DMS53 treated with DMSO at 0.1 percent for 48 hours (cell line): ENCODE data around the gene YAF2.
"Not testable (repeated sequence)": the region's sequence is repeated elsewhere in the genome, so short reads cannot be mapped to it uniquely, and the experiment has no call there.

Experiments used
- DNase-seq: peaks from one replicate; lab custom pipeline; 2025; ENCODE audit not compliant: unreplicated experiment; lab: John Stamatoyannopoulos, UW

YAF2 gene

GRCh38 chr12:42199007-42199406 lies 39.0 kb downstream of the YAF2 start:
- no peak for DNase-seq

- no peak for DNase-seq
Measured at GRCh38 chr12:42196723-42197603, 41.1 kb downstream of the YAF2 start.

GRCh38 chr12:42192686-42193085 lies 45.4 kb downstream of the YAF2 start:
- no peak for DNase-seq

- no peak for DNase-seq
Measured at GRCh38 chr12:42192258-42192657, 45.8 kb downstream of the YAF2 start.

DNA sequence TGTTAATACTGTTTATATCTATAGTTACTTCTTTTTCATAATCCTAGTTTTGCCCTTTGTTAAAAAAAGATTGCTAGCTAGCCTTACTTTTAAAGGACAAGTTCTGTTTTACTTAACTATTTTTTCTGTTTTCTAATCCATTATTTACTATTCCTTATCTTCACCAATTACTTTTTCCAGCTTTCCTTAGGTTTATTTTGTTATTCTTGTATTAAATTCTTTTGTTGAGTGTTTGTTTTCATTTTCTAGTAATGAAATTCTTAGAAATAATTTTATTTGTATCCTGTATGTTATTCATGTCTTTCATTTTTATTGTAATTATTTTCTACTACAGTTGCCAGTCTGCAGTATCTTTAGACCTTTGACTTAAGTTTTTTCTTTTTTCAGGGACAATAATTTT lies 47.7 kb downstream of the YAF2 start:
- DNase-seq, result no peak

GRCh38 chr12:42188275-42188674 lies 49.8 kb downstream of the YAF2 start:
- DNase-seq, result not testable (repeated sequence)

- DNase-seq, result no peak
Measured at GRCh38 chr12:42187799-42188198, 50.2 kb downstream of the YAF2 start.

DNA sequence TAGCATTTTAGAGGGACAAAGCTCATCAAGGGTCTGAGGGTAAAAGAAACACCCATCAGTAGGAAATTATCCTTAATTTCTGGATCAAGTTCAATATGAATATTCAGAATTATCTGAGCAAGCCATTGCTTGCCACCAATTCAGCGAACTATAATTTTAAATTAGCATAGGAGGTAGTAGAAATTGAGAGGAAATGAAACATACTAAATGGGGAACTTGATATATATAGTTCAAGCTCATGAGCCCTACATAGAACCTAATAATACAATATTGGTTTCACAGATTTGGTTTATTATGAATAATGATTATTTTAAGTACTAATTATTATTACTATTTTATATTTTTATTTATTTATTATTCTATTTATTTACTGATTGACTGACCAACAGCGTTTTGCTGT lies 51.3 kb downstream of the YAF2 start:
- no peak for DNase-seq

DNA sequence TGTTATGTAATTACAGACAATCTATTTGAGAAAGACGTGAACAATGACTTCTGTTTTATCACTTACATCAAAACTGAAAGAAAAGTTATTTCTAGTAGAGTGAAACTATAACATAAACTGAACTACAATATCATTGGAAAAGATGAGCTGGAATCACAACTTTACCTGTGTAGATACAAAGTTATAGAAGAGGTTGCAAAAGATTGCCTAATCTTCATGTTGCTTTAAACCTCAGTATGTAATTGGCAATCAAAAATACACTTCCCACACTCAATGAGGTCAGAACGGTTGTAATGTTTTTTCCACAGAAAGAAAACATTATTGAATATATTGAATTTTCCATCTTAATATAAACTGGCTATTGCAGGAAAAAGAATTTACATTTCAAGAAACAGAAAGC lies 55.7 kb downstream of the YAF2 start:
- DNase-seq, result no peak

DNA sequence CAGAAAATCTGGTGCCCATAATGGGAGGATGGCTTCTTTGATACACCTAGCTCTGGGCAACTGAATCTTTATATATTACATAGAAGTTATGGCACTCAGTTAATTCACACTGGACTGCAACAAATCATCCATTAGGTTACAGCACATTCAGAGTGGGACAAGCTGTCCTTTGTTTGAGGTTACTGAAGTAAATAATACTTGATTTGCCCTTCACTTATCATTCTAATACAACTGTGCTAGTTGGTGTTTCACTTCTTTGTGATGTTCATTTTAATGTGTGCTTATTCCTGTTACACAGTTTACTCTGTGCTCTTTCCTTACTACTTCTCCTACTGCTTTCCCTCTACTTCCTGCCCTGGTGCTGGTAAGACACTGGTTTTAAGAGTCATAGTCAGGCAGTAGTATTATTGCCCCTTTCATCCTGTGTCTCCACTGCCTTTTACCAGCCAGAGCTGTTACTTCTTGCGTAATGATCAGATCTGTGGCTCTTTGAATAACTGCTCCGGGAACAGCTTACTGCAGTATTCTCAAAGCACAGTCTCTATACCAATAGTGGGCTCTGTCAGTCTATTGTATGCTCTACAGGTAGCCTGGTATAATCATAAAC lies 57.0 kb downstream of the YAF2 start:
- no peak for DNase-seq

DNA sequence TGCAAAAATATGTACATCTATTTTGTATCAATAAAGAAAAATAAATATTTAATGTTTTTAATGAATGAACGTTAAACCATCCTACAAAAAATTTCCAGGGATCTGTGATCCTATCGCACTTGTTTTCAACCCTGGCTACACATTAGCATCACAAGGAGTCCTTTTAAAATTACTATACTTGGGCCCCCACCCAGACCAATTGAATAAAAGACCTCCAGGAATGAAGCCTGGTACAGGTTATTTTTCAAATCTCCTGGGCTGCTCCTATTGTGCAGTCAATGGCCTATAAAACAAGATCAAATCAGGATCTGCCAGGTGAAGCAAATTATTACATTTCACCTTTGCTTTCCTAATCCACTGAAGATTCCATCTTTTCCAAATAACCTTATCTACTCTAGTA lies 59.9 kb downstream of the YAF2 start:
- DNase-seq, result no peak

- no peak for DNase-seq
Measured at GRCh38 chr12:42174978-42175377, 63.1 kb downstream of the YAF2 start.

DNA sequence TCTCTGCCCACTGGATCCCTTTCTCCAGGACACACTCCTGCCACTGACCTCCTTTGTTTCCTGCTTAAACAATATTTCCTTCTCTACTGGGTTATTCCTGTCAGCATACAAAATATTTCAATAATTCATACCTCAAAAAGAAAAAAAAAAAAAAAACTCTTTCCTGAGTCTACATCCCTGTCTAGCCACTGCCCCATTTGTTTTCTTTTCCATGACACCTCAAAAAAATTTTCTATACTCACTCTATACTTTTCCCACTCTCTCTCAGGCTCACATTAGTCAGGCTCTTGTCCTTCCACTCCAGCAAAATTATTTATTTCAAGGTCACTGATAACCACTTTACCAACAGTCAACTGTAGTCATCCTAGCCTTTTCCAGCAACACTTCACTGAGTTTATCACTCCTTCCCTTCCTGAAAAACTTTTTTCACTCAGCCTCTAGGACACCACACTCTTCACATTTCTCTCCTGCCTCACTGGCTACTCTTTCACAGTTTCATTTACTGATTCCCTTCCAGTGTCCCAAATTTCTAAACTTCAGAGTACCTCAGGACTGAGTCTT lies 64.0 kb downstream of the YAF2 start:
- no peak for DNase-seq

DNA sequence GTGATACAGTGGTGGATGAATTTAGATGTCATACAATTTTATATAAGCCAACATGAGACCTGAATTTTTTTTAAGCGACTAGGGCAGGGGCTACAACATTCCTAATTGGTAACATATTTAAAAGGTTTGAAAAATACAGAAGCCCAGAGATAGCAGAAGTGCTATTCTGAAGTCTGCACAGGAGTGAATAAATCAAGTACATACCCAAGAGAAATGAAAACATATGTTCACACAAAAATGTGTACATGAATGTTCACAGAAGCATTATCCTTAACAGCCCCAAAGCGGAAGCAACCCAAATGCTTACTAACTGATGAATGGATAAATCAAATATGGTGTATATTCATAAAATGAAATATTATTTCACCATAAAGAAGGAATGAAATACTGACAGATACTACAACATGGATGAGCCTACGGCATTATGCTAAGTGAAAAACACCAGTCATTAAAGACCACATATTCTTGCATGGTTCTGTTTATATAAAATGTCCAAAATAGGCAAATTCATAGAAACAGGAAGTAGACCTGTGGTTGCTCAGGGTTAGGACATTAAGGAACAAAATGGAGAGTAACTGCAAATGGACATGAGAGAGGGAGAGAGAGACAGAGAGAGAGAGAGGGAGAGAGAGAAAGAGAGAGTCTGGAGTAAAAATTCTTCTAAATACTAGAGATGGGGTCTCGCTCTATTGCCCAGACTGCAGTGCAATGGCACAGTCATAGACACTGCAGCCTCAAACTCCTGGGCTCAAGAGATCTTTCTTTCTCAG lies 65.4 kb downstream of the YAF2 start:
- DNase-seq, result no peak

DNA sequence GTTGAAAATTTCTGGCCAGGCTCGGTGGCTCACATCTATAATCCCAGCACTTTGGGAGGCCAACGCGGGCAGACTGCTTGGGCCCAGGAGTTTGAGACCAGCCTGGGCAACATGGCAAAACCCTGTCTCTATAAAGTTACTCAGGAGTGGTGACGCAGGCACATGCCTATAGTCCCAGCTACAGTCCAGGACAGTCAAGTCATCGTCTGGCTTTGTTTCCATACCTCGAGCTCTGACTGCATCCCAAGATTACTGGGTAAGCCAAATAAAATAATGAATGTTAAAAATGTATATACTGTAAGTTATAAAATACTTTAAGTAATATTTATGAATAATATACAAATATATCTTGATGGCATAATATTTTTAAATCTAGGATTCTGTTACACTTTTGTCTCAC lies 70.3 kb downstream of the YAF2 start:
- no peak for DNase-seq

- DNase-seq, result no peak
Measured at GRCh38 chr12:42166501-42166900, 71.5 kb downstream of the YAF2 start.

DNA sequence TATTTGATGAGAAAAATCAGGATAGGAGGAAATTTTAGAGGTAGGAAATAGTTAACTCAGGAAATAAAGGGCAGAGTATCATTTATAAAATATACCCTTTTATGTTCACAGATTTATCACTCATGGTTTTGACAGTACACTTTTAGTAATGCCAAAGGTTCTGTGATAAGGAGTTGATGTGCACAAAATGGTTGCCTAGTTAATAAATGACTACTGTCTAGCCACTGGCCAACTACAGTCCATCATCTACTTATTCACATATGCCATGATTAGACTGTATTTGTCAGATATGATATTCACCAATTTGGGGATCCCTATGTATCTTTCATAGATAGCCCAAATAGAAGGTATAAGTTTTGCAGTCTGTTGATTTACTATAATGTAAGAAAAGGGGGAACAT lies 74.1 kb downstream of the YAF2 start:
- DNase-seq, result no peak

- DNase-seq, result no peak
Measured at GRCh38 chr12:42162965-42163364, 75.1 kb downstream of the YAF2 start.

DNA sequence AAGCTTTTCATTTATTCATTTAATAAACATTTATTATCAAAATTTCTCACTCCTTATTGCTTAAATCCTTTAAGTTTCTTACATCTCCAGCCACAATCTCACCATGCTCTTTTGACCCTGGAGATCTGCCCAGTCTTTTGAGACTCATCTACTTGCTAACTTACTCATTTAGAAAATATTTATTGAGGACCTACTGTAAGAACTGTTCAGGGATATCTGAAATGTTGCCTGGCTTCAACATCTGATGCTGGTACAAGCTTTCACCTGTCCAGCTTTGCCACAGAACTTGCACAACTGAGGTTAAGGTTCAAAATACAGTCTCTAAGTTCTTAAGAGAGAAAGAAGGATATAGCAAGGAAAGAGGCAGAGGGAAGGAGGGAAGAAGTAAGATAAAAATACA lies 75.9 kb downstream of the YAF2 start:
- DNase-seq, result no peak

- no peak for DNase-seq
Measured at GRCh38 chr12:42161529-42161928, 76.5 kb downstream of the YAF2 start.

DNA sequence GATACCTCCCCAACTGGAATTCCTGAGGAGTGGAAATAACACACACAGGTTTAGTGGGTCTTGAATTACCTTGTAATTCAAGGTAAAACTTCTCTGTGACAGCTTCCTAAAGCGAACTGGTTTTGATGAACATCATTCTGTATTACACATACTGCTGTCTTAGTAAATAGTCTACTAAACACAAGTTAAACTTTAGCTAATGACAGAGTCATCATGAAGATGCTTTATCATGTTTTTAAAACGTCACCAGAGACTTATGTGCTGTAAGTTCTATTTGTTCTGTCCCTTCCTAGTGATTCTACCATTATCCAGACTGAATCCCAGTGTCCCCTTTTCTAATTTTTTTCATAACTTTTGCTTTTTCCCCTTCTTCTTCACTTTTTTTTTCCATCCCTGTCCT lies 81.8 kb downstream of the YAF2 start:
- no peak for DNase-seq
